Testis (tissue), 3 donors: ENCODE results near the gene CYREN. TPM values are rescaled to one million over a fixed set of nuclear protein-coding genes. Genes with fewer than 3 reads are reported as not detected.

ENCODE experiments used
- DNase-seq: peaks from one replicate; pipeline ENCODE4 v3.0.0-alpha.2; 2019
- H3K27ac ChIP-seq, 2 donors: fragments of 200-600 bp; sonication (generic); one replicate each; pipeline ENCODE4 v1.5.1; 2019
- H3K27me3 ChIP-seq: fragments of 200-600 bp; sonication (generic); one replicate; pipeline ENCODE4 v1.5.1; 2019
- H3K36me3 ChIP-seq: fragments of 200-600 bp; sonication (generic); one replicate; pipeline ENCODE4 v1.5.1; 2017; ENCODE audit warnings: low read depth; ENCODE audit errors: missing control alignments
- H3K4me1 ChIP-seq: fragments of 200-600 bp; sonication (generic); one replicate; pipeline ENCODE4 v1.5.1; 2019
- H3K4me3 ChIP-seq, 2 donors: fragments of 200-600 bp; sonication (generic); one replicate each; pipeline ENCODE4 v1.5.1; 2017 to 2019
- H3K9me3 ChIP-seq: fragments of 200-600 bp; sonication (generic); one replicate; pipeline ENCODE4 v1.5.1; 2017
- CTCF ChIP-seq, 3 experiments: fragments of 450-650 bp in 2 of 3; fragments of 200-600 bp in 1 of 3; sonication (generic) in 1 of 3; IDR thresholded peaks; one replicate each; pipeline ENCODE4 v1.5.1; 2016 to 2019; ENCODE audit warnings: antibody characterized with exemption in 3 of 3, mild to moderate bottlenecking in 2 of 3, moderate library complexity in 1 of 3
- POLR2A ChIP-seq: fragments of 450-650 bp; IDR thresholded peaks from one replicate; pipeline ENCODE4 v1.6.1; 2017; ENCODE audit warnings: antibody characterized with exemption, mild to moderate bottlenecking, moderate library complexity
- WGBS, 2 donors: methylation state at CpG; one replicate each; pipeline ENCODE4 v1.1.5; 2018; 5-methylcytosine and 5-hydroxymethylcytosine counted together
- intact Hi-C: fragments of 100-400 bp; cut with DNase I; formaldehyde crosslinking; loops from one replicate; pipeline ENCODE4 v1.15.1; 2023; ENCODE audit warnings: low total_unique reads
- polyA plus RNA-seq: library from polyadenylated mRNA; stranded (reverse); fragments of 350-450 nt; fragmentation: Illumina TruSeq; extraction: RNeasy Lipid Tissue Mini Kit (QIAGEN cat#74804); gene quantifications from one replicate; pipeline ENCODE4 v1.2.3, GENCODE V29; 2014; ENCODE audit warnings: low read depth, low replicate concordance; ENCODE audit not compliant: insufficient read depth
- total RNA-seq, 2 donors: library from RNA; depleted of rRNA; stranded (reverse); fragments of >200 nt; gene quantifications; one replicate each; pipeline ENCODE4 v1.2.3, GENCODE V29; 2016

Gene CYREN
- total and polyA plus RNA-seq, 3 donors from 2014 or later = 36.3 to 47.3 (median 44.3) TPM

- no peaks in the 10 kb centered on the region for H3K9me3 ChIP-seq
- 78 to 79% methylated on average over 3 of the region's 3 CpGs for WGBS, 2 donors
- no peaks in the 10 kb centered on the region for H3K4me1 ChIP-seq
- H3K27ac ChIP-seq = no peak overlapping the region
- H3K27me3 ChIP-seq = no peaks in the 10 kb centered on the region
- TF ChIP-seq CTCF (IDR thresholded peaks at IDR 0.05) (no peak), POLR2A (no peak)
- no peak overlapping the region for H3K4me3 ChIP-seq
- intact Hi-C loops = no loop called here
- no peak for DNase-seq
- no peaks in the 10 kb centered on the region for H3K36me3 ChIP-seq
Measured at GRCh38 chr7:135181261-135181928, 10.9 kb upstream of the CYREN start.

- H3K9me3 ChIP-seq = no peaks in the 10 kb centered on the region
- no peak overlapping the region for H3K27ac ChIP-seq
- WGBS, 2 donors = 95 to 99% methylated on average over 5 of the region's 5 CpGs
- H3K4me1 ChIP-seq = no peaks in the 10 kb centered on the region
- TF ChIP-seq CTCF (IDR thresholded peaks at IDR 0.05) (no peak), POLR2A (no peak)
- no peaks in the 10 kb centered on the region for H3K27me3 ChIP-seq
- intact Hi-C loops = no loop called here
- no peaks in the 10 kb centered on the region for H3K36me3 ChIP-seq
- no peak overlapping the region for H3K4me3 ChIP-seq
- DNase-seq = no peak
Measured at GRCh38 chr7:135180122-135180521, 9.6 kb upstream of the CYREN start.

GRCh38 chr7:135179321-135179925, 8.9 kb upstream of the CYREN start:
- intact Hi-C loops = no loop called here

GRCh38 chr7:135178364-135178763, 7.9 kb upstream of the CYREN start:
- H3K27me3 ChIP-seq = no peaks in the 10 kb centered on the region
- intact Hi-C loops = no loop called here
- no peaks in the 10 kb centered on the region for H3K9me3 ChIP-seq
- H3K4me1 ChIP-seq = no peaks in the 10 kb centered on the region
- 90 to 91% methylated on average over 13 of the region's 13 CpGs for WGBS, 2 donors
- no peaks in the 10 kb centered on the region for H3K36me3 ChIP-seq
- H3K27ac ChIP-seq = no peak overlapping the region
- TF ChIP-seq CTCF (IDR thresholded peaks at IDR 0.05) = no peak
- no peak for TF ChIP-seq POLR2A
- H3K4me3 ChIP-seq = no peak overlapping the region
- DNase-seq = no peak

More at GRCh38 chr7:135179321-135179925, 8.9 kb upstream of the CYREN start:
- no peaks in the 10 kb centered on the region for H3K36me3 ChIP-seq
- WGBS, 2 donors = 88 to 90% methylated on average over 8 of the region's 8 CpGs
- no peaks in the 10 kb centered on the region for H3K9me3 ChIP-seq
- no peak for TF ChIP-seq POLR2A
- H3K27me3 ChIP-seq = no peaks in the 10 kb centered on the region
- H3K4me1 ChIP-seq = no peaks in the 10 kb centered on the region
- H3K4me3 ChIP-seq = no peak overlapping the region
- H3K27ac ChIP-seq = no peak overlapping the region
- DNase-seq = no peak

GRCh38 chr7:135177028-135177696, 6.7 kb upstream of the CYREN start:
- no peaks in the 10 kb centered on the region for H3K9me3 ChIP-seq
- WGBS, 2 donors = 94 to 96% methylated on average over 9 of the region's 9 CpGs
- H3K27ac ChIP-seq = no peak overlapping the region
- intact Hi-C loops = no loop called here
- no peaks in the 10 kb centered on the region for H3K36me3 ChIP-seq
- TF ChIP-seq POLR2A (no peak), CTCF (IDR thresholded peaks at IDR 0.05) (no peak)
- H3K4me3 ChIP-seq = no peak overlapping the region
- no peaks in the 10 kb centered on the region for H3K27me3 ChIP-seq
- no peak for DNase-seq
- H3K4me1 ChIP-seq = no peaks in the 10 kb centered on the region
